ENCODE measurements around the gene ACTBL2. TPM values are rescaled to one million over a fixed set of nuclear protein-coding genes. Genes with fewer than 3 reads are reported as not detected.
"Not testable (repeated sequence)": the region's sequence is repeated elsewhere in the genome, so short reads cannot be mapped to it uniquely, and the experiment has no call there.

ACTBL2 gene
- total RNA-seq, 4 donors from 2014 or later, result 0.08 to 2.2 TPM; not detected in 2

DNA sequence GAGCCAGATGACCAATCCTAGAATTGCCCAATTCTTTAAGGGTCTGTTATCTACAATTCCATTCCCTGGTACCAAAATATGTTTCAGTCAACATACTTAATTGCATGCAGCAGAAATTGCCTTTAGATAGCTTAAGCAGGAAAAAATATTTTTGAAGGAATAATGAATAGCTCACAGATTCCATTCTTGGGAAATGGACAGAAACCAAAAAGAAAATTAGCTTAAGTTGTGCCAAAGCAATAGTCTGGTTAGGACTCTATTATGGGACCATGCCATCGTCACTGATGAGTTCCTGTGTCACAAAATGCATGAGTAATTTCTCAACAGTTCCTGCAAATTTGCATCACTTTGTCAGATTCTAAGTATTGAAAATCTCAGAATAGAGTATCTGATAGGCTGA lies 12.3 kb downstream of the ACTBL2 start:
- DNase-seq (ENCODE audit: low spot score in 2 of 2), result no peak
- no peak overlapping the region for H3K4me3 ChIP-seq (ENCODE audit: low read depth, poor library complexity, severe bottlenecking)
- TF ChIP-seq, protein P1, sequence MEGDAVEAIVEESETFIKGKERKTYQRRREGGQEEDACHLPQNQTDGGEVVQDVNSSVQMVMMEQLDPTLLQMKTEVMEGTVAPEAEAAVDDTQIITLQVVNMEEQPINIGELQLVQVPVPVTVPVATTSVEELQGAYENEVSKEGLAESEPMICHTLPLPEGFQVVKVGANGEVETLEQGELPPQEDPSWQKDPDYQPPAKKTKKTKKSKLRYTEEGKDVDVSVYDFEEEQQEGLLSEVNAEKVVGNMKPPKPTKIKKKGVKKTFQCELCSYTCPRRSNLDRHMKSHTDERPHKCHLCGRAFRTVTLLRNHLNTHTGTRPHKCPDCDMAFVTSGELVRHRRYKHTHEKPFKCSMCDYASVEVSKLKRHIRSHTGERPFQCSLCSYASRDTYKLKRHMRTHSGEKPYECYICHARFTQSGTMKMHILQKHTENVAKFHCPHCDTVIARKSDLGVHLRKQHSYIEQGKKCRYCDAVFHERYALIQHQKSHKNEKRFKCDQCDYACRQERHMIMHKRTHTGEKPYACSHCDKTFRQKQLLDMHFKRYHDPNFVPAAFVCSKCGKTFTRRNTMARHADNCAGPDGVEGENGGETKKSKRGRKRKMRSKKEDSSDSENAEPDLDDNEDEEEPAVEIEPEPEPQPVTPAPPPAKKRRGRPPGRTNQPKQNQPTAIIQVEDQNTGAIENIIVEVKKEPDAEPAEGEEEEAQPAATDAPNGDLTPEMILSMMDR (IDR thresholded peaks at IDR 0.05), result no peak
- no peak for TF ChIP-seq POLR2A (IDR thresholded peaks at IDR 0.05)
- intact Hi-C loops (cut with DNase I; ENCODE audit: low total_unique reads), result no loop called here
- WGBS, 2 donors, result 35 to 46% methylated on average over 1 of the region's 1 CpG

DNA sequence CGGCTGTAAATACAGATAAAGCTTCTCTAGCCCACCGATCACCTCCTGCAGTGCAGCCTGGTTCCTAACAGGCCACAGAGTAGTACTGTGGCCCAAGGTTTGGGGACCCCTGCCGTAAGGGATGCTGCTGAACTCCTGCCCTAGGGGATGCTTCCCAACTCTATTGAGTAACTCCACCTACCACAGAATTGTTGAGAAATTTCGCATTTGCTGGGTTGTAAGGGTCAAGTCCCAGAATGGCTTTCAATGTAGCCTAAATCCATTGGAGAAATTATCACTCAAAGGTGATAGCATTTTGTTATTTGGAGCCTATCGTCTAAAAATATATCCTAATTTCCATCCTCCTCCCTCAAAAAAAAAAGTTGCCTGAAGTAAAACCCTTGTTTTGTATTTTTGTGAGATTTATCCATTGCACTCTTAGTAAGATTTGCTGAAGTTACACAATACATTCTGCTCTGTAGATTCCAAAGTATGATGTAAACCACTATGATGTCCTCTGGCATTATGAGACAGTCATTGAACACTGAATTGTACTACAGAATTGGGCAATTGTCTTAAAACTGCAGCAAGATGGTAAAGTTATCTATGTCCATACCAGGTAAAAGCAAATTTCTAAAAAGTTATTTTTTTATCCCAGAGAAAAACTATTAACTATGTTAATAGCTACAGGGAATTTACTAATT lies 14.0 kb downstream of the ACTBL2 start:
- no peak for DNase-seq (ENCODE audit: low spot score in 2 of 2)
- H3K4me3 ChIP-seq (ENCODE audit: low read depth, poor library complexity, severe bottlenecking), result no peak overlapping the region
- TF ChIP-seq, protein P1 (IDR thresholded peaks at IDR 0.05), result no peak
- TF ChIP-seq POLR2A (IDR thresholded peaks at IDR 0.05), result no peak
- 89 to 97% methylated on average over 5 of the region's 5 CpGs for WGBS, 2 donors
- intact Hi-C loops (cut with DNase I; ENCODE audit: low total_unique reads), result no loop called here

DNA sequence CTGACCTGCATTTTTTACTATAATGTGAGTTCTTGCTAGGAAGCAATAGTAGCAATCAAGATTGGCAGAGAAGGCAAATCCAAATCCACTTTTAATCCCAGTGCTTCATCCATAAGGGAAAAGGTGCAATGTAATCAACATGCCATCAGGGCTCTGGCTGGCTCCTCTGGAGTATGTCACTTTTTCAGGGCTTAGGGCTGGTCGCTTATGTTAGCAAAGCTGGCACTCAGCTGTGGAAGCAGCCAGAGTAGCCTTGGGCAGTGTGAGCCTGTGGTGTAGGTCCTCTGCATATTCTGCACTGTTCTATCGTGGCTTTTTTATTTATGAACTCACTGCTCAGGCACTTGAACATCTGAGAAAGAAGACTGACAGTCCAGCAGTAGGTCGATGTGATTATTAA lies 16.1 kb downstream of the ACTBL2 start:
- intact Hi-C loops (cut with DNase I; ENCODE audit: low total_unique reads), result no loop called here
- WGBS, 2 donors, result 43 to 45% methylated on average over 3 of the region's 3 CpGs
- DNase-seq (ENCODE audit: low spot score in 2 of 2), result no peak
- no peak overlapping the region for H3K4me3 ChIP-seq (ENCODE audit: low read depth, poor library complexity, severe bottlenecking)
- no peak for TF ChIP-seq POLR2A (IDR thresholded peaks at IDR 0.05)
- TF ChIP-seq, protein P1 (IDR thresholded peaks at IDR 0.05), result no peak

DNA sequence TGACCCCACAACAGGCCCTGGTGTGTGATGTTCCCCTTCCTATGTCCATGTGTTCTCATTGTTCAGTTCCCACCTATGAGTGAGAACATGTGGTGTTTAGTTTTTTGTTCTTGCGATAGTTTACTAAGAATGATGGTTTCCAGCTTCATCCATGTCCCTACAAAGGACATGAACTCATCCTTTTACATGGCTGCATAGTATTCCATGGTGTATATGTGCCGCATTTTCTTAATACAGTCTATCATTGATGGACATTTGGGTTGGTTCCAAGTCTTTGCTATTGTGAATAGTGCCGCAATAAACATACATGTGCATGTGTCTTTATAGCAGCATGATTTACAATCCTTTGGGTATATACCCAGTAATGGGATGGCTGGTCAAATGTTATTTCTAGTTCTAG lies 22.6 kb downstream of the ACTBL2 start:
- DNase-seq (ENCODE audit: low spot score in 2 of 2); H3K4me3 ChIP-seq (ENCODE audit: low read depth, poor library complexity, severe bottlenecking); intact Hi-C loops (cut with DNase I; ENCODE audit: low total_unique reads): not testable (repeated sequence)
- 95 to 98% methylated on average over 3 of the region's 3 CpGs for WGBS, 2 donors

DNA sequence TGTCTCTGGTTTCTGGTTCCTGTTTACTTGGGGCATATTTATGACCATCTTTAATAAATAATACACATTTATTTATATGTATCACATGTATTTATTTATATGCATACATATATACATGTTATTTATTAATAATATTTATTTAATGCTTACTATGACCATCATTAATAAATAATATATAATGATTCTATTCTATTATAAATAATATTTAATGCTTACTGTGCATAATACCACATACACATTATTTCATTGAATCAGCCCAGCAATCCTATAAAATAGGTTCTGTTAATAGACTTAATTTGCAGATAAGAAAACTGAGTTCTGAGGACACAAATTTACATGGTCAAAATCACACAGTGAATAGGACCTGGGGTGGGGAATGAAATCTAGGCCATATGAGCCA lies 24.2 kb downstream of the ACTBL2 start:
- TF ChIP-seq, protein P1 (IDR thresholded peaks at IDR 0.05), result no peak
- TF ChIP-seq POLR2A (IDR thresholded peaks at IDR 0.05), result no peak
- DNase-seq (ENCODE audit: low spot score in 2 of 2), result no peak
- H3K4me3 ChIP-seq (ENCODE audit: low read depth, poor library complexity, severe bottlenecking), result no peak overlapping the region
- intact Hi-C loops (cut with DNase I; ENCODE audit: low total_unique reads), result no loop called here

DNA sequence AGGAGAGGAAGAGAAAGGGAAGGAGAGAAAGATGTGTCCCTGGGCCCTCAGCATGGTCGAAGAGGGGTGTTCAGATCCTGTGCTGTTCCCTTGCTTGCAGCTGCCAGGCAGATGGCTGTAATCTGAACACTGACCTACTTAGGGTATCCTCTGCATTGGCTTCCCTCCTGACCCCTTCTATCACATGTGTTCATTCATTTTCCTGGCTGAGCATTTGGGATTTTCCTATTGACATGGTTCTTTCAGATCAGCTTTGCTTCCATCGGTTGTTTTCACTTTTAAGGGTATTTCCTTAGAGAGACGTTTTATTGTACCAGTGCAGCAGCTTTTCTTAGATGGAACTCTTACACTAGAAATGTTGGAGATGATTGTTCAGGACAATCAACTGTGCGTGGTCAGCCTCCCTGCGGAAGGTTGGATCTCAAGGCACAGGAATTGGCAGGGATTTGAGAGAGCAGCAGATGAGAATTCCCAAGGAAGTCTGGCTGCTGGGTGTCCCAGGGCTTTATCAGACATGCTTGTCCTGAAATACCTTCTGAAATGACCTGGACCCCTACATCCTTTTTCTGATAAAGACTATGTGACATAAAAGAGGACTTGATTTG lies 26.0 kb downstream of the ACTBL2 start:
- DNase-seq (ENCODE audit: low spot score in 2 of 2), result no peak
- intact Hi-C loops (cut with DNase I; ENCODE audit: low total_unique reads), result no loop called here
- 50 to 55% methylated on average over 5 of the region's 5 CpGs for WGBS, 2 donors
- TF ChIP-seq POLR2A (IDR thresholded peaks at IDR 0.05), result no peak
- TF ChIP-seq, protein P1 (IDR thresholded peaks at IDR 0.05), result no peak
- H3K4me3 ChIP-seq (ENCODE audit: low read depth, poor library complexity, severe bottlenecking), result no peak overlapping the region
